Measurements from ENCODE around the gene ACBD4.
"Not testable (repeated sequence)": the region's sequence is repeated elsewhere in the genome, so short reads cannot be mapped to it uniquely, and the experiment has no call there.

ACBD4 gene

GRCh38 chr17:45118691-45119090 is 16.8 kb upstream of the ACBD4 start:
- TF ChIP-seq CTCF (IDR thresholded peaks at IDR 0.05; ENCODE audit: control insufficient read depth, extremely low read depth, insufficient read depth), result no peak
- no peak overlapping the region for H3K4me3 ChIP-seq (ENCODE audit: low read depth, low read length)
- no peak for DNase-seq (ENCODE audit: low read depth)

GRCh38 chr17:45119964-45120363 is 15.5 kb upstream of the ACBD4 start:
- TF ChIP-seq CTCF (IDR thresholded peaks at IDR 0.05; ENCODE audit: control insufficient read depth, extremely low read depth, insufficient read depth), result no peak
- no peak overlapping the region for H3K4me3 ChIP-seq (ENCODE audit: low read depth, low read length)
- DNase-seq (ENCODE audit: low read depth), result no peak

GRCh38 chr17:45120558-45120957 is 14.9 kb upstream of the ACBD4 start:
- no peak for DNase-seq (ENCODE audit: low read depth)
- no peak overlapping the region for H3K4me3 ChIP-seq (ENCODE audit: low read depth, low read length)
- TF ChIP-seq CTCF (IDR thresholded peaks at IDR 0.05; ENCODE audit: control insufficient read depth, extremely low read depth, insufficient read depth), result no peak

GRCh38 chr17:45121055-45121454 is 14.4 kb upstream of the ACBD4 start:
- no peak overlapping the region for H3K4me3 ChIP-seq (ENCODE audit: low read depth, low read length)
- no peak for TF ChIP-seq CTCF (IDR thresholded peaks at IDR 0.05; ENCODE audit: control insufficient read depth, extremely low read depth, insufficient read depth)
- DNase-seq (ENCODE audit: low read depth), result no peak

- DNase-seq (ENCODE audit: low read depth), result no peak
- H3K4me3 ChIP-seq (ENCODE audit: low read depth, low read length), result no peak overlapping the region
- no peak for TF ChIP-seq CTCF (IDR thresholded peaks at IDR 0.05; ENCODE audit: control insufficient read depth, extremely low read depth, insufficient read depth)
Measured at GRCh38 chr17:45123076-45123770, 12.3 kb upstream of the ACBD4 start.

GRCh38 chr17:45123930-45124796 is 11.3 kb upstream of the ACBD4 start:
- H3K4me3 ChIP-seq (ENCODE audit: low read depth, low read length), result no peak overlapping the region
- TF ChIP-seq CTCF (IDR thresholded peaks at IDR 0.05; ENCODE audit: control insufficient read depth, extremely low read depth, insufficient read depth), result no peak
- no peak for DNase-seq (ENCODE audit: low read depth)

- not testable (repeated sequence) for DNase-seq (ENCODE audit: low read depth); H3K4me3 ChIP-seq (ENCODE audit: low read depth, low read length)
Measured at GRCh38 chr17:45124797-45125122, 10.7 kb upstream of the ACBD4 start.
